Superior temporal gyrus (tissue), 1 donor: Measurements from ENCODE around the gene ILDR1.
A peak's percentile ranks its signal among the peaks of the same experiment; 100 is the strongest.
"Not testable (repeated sequence)": the region's sequence is repeated elsewhere in the genome, so short reads cannot be mapped to it uniquely, and the experiment has no call there.

Experiments
- DNase-seq: peaks from one replicate; pipeline ENCODE4 v3.0.0-alpha.2; 2016; ENCODE audit errors: extremely low spot score

The ILDR1 gene

DNA sequence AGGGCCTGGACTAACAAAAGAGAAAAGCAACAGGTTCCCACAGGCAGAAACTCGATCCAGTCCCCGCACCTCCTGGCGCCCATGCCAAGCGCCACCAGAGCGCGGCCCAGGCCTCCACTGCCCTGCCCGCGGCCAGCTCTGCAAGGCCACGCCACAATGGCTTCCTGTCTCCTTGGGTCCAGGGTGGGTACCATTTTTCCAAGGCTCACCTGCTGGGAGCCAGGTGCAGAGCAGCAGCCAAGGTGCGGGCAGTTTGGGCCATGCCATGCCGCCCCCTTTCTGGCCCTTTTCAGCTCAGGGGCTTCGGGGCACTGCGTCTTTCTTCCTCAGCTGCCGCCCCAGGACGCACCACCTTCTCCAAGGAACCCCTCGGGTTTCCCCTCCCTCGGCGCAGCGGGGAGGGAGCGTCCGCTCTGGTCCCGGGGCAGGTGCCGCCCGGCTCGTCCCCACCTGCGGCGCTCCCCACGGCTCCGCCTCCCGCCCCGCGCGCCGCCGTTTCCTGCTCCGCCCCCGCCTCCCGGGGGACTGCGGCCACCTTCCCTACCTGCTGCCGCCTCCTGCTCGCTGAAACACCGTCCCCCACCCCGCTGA, at the start of gene ILDR1:
Gene ILDR1 (minus strand): TSS at position 437 of the 591 bp plus-strand sequence. CDS start 170 bp downstream, at position 267.
- DNase-seq: no peak

DNA sequence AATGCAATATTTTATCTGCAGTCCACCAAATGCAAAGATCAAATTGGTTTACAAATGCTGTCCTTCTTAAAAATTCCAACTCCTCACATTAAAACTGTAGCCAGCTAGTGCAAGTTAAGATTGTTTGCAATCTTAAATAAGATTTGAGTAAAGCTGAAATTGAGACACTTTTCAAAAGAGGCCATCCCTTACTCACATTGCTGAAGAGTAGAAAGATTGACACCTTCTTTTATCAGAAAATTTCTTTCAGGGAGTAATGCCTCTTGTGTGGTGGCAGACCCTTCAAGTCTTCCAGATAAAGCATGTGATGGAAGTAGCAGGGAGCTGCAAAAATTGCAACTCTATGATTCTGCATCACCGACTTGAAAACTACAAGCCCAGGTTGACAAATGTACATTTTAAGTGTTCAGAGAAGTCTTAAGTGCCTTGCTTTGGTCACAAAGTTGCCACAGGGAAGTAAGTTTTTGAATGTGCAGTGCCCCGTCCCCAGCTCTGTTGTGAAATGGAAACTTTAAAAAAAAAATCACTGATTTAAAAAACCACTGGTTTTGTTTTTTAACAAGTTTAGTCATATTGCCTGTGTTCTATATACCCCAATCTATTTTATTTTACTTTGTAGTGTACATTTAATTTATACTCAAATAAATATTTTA, 45.7 kb upstream of the ILDR1 start:
- DNase-seq: no peak

DNA sequence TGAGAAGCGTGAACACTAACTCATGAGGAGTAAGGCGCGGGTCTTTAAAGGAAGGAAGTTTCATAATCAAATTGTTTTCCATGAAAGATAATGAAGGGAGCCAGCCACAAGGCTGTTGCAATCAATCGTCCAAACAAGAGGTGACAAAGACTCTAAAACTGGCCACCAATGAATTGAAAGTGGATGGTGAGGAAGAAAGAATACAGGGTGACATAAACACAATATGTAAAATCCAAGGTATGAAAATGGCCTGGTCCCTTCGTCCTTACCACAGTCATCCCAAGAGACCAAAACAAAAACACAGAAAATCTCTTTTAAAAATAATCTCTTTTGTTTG, 45.1 kb upstream of the ILDR1 start:
- DNase-seq: no peak

DNA sequence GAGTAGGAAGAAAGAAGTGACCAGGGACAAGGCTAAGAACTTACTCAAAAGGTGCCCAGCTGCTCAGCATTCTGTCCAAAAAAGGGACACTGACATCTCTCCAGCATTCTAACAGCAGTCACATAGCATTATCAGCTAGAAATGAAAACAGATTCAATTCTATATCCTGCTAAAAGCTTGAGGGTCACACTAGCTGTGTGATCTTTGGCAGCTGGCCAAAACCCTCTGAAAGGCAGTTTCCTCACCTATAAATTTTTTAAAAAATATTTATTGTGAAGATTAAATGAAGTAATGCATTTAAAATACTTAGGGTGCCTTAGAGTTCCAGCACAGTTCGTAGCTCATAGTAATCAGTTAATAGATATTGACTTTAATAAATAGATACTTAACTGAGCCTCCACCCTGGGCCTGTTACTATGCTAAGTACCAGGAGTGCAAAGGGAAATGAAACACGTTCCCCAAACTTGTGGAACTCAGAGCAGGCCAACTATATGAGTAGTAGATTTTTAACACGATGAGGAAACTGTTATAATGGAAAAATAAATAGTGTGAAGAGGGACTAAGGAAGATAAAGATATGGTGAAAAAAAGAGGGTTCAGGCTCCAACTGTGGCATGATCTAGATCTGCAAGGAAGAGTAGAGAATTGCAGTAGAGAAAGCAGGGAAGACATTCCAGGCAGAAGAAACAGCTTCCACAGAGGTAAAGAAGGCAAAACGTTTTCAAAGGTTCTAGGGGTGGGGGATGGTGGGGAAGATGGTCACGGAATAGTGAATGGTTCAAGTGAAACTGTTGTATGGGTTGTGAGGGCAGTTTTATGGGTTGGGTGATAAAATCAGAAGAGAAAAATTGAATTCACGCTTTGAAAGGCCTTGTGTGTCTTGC, 44.5 kb upstream of the ILDR1 start:
- DNase-seq: no peak

DNA sequence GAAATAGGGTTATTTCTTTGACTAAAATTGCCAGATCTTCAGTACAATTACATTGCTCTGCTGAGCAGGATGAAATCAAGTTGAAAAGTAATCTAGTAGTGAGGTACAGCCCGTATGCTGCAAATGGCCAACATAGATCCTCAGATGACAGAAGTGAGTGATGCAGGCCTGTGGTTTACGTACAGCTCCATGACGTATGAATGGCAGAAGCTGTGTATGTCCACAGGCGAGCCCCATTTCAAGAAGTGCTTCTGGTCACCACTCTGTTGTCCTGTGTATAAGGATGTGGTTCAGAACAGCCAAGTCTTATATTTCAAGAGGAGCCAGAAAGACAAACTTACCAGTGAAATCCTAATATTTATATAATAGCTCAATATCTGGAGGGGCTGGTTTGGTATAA, 42.3 kb upstream of the ILDR1 start:
- no peak for DNase-seq

DNA sequence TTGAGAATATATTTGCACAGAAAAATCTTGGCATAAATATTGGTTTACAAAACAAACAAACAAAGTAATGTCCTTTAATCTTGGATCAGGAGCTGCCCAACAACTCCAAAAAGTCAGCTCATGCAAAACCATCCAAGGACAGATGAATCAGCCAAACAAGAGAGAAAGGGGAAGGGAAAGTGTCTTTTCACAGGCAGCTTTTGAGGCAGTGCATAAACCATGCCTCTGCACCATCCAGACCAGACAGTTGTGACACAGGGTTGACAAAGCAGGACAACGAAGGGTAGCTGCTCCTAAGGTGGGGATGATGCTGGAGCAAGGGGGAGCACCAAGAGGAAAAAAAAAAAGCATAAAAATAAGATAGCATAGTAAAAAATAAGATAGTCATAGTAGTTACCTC, 41.9 kb upstream of the ILDR1 start:
- peak; percentile 12 for DNase-seq

GRCh38 chr3:122060040-122060698, 38.1 kb upstream of the ILDR1 start:
- DNase-seq: no peak

DNA sequence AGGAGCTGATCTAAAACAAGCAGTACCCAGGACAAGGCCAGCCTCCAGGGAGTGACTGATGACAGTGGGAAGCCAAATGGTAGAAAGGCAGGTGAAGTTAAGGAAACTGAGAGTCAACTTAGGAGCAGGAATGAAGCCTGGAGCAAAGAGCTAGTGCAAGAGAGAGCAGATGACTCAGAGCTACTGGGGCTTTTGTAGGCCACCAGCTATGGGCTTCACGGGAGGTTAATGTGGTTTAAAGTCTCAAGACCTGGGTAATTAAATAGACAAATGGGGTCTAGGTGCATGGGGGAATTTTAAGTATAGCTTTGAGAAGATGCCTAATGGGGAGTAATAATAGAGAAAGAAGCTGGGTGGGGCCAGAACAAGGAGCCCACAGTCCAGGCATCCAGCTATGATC, 36.2 kb upstream of the ILDR1 start:
- DNase-seq: no peak

DNA sequence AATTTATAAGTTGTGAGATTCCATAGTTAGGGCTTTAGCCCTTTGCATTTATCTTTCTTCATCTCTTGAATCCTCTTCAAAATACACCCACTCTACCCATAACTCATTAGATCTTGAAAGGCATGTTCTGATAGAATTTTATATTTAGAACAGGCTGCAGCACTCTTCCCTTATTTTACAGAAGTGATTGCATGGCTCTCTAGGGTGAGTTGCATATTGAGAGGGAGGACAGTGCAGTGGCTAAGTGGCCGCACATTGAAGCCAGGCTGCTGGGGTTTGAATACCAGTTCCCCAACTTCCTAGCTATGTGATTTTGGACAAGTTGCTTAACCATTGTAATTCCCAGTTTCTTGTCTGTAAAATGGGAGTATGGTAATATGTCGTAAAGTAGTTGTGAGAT, 35.6 kb upstream of the ILDR1 start:
- no peak for DNase-seq

- DNase-seq: no peak
Measured at GRCh38 chr3:122055215-122055614, 33.2 kb upstream of the ILDR1 start, which contains the start of gene CD86. TSS of gene CD86 (plus strand) at chr3:122055362. CDS start at chr3:122055490, 128 bp downstream.

GRCh38 chr3:122052968-122053367, 30.9 kb upstream of the ILDR1 start:
- DNase-seq: no peak

DNA sequence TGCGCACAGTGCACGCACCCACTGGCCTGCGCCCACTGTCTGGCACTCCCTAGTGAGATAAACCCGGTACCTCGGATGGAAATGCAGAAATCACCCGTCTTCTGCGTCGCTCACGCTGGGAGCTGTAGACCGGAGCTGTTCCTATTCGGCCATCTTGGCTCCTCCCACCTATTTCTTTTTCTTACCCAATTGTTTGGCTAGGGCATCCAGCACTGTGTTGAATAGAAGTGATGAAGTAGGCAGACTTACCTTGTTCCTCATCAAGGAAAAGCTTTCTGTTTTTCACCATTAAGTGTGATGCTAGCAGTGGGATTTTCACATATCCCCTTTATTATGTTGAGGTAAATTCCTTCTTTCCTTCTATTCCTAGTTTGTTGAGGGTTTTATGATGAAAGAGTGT, 25.7 kb upstream of the ILDR1 start:
- DNase-seq: not testable (repeated sequence)

DNA sequence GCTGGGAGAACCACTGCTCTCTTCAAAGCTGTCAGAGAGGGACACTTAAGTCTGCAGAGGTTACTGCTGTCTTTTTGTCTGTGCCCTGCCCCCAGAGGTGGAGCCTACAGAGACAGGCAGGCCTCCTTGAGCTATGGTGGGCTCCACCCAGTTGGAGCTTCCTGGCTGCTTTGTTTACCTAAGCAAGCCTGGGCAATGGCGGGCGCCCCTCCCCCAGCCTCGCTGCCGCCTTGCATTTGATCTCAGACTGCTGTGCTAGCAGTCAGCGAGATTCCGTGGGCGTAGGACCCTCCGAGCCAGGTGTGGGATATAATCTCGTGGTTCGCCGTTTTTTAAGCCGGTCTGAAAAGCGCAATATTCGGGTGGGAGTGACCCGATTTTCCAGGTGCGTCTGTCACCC, 25.2 kb upstream of the ILDR1 start:
- not testable (repeated sequence) for DNase-seq

DNA sequence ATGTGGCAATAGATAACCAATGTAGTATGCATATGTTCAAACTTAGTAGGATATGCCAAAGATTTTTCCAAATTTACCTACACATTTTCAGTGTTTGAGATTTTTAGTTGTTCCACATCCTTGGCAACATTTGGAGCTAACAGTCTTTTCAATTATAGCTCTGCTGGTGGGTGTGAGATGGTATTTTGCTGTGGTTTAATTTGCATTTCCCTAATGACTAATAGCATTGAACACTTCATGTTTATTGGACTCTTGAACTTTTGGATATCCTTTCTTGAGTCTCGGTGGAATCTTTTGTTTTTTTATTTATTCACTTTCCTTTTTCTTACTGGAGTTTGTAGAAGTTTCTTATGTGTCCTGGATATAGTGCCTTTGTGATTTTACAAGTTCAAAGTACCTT, 11.0 kb upstream of the ILDR1 start:
- no peak for DNase-seq

- DNase-seq: no peak
Measured at GRCh38 chr3:122032531-122032930, 10.5 kb upstream of the ILDR1 start.

DNA sequence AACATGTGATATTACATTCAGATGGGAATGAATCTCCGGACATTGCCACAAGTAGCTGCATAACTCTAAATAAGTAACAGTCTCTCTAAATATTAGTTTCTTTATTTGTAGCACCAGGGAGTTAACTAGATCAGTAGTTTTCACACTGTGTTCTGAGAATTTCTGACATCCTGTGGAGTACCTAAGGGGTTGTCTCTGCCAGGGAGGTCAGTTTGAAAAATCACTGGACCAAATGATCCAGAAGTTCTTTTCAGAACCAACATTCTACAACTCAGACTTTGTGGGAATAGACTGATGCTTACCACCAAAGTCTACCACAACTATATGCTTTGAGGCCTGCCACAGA, 9.0 kb upstream of the ILDR1 start:
- no peak for DNase-seq

GRCh38 chr3:122030381-122031122, 8.5 kb upstream of the ILDR1 start:
- DNase-seq: no peak

- no peak for DNase-seq
Measured at GRCh38 chr3:122025296-122025695, 3.2 kb upstream of the ILDR1 start.

DNA sequence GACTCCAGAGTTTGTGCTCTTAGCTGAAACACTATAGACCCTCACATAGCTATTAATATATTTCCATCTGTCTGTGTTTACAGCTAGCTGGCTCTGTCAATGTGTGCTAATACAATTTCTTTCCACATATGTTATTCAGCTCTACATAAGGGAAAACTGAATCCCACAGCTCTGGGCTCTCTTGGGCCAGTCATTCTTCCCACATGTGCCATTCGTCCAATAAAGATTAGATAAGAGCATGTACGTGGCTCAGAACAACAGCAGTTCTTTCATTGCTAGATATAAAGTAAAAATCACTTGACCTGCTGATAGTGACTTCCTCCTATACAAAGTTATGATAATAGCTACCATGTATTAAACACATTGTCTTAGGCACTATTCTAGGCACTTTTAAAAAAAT, 2.8 kb upstream of the ILDR1 start:
- no peak for DNase-seq

DNA sequence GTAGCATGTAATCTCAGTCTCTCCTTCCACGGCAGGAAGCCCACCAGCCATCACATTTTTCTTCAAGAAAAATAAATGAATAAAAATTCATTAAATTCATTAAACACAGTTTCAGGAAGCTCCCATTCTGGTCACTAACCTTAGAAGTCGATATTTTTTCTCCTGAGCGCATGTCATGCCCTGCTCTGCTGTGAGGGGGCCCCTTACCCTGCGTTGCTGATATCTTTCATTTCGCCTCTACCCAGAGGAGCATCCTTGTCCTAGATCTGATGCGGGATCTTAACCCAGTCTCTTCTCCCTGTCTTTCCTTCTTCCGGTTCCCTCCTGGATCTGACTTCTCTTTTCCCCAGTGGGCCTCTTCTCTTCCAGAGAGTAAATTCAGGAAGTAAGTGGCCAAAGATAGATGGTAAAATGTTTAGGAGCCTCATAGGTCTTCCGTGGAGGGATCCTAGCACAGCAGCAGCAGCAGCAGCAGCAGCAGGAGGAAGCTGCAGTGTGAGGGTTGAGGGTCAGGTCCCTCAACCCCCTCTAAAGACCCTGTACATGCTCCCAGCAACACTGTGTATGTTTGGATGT, 1.4 kb upstream of the ILDR1 start:
- no peak for DNase-seq

- no peak for DNase-seq
Measured at GRCh38 chr3:122021037-122021436, 1.0 kb downstream of the ILDR1 start.
